Measurements from ENCODE around the gene MOGAT3. TPM values are rescaled to one million over a fixed set of nuclear protein-coding genes. Genes with fewer than 3 reads are reported as not detected.

Gene MOGAT3
- total and polyA plus RNA-seq, 2 experiments from 2014 or later: 6.3 to 14.0 TPM

GRCh38 chr7:101232141-101232850 is 31.5 kb upstream of the MOGAT3 start:
- Histone ChIP-seq H2AFZ (peak overlapping the region; percentile 59), H4K20me1 (ENCODE audit: insufficient read depth, poor library complexity, severe bottlenecking) (no peaks in the 10 kb centered on the region), H3K79me2 (no peaks in the 10 kb centered on the region), H3K27me3 (no peaks in the 10 kb centered on the region), H3K9me2 (replicated peaks; ENCODE audit: insufficient read depth) (no peaks in the 10 kb centered on the region), H3K4me3 (peak overlapping the region; percentile 19), H3K36me3 (replicated peaks; ENCODE audit: insufficient read depth, low read depth) (no peaks in the 10 kb centered on the region), H3K9me3 (ENCODE audit: low read depth) (no peaks in the 10 kb centered on the region), H3K4me2 (peak overlapping the region; percentile 87), H3K4me1 (ENCODE audit: insufficient read depth) (peaks cover 17% of the 10 kb centered on the region), H3K27ac (peak overlapping the region; percentile 88)
- WGBS (ENCODE audit: low lambda C conversion rate, missing lambda C conversion rate): 5% methylated on average over 29 of the region's 52 CpGs
- peak; percentile 90 for DNase-seq (ENCODE audit: low spot score)
- TF ChIP-seq EZH2 (IDR thresholded peaks at IDR 0.05; ENCODE audit: borderline replicate concordance) (no peak), EZH2phosphoT487 (IDR thresholded peaks at IDR 0.05; ENCODE audit: low read depth, severe bottlenecking, unreplicated experiment) (no peak), CTCF (IDR thresholded peaks at IDR 0.05; ENCODE audit: poor library complexity) (no peak)

GRCh38 chr7:101231644-101232043 is 30.8 kb upstream of the MOGAT3 start:
- WGBS (ENCODE audit: low lambda C conversion rate, missing lambda C conversion rate): 40% methylated on average over 7 of the region's 7 CpGs
- Histone ChIP-seq H3K9me2 (replicated peaks; ENCODE audit: insufficient read depth) (no peaks in the 10 kb centered on the region), H3K79me2 (no peaks in the 10 kb centered on the region), H3K27me3 (no peaks in the 10 kb centered on the region), H4K20me1 (ENCODE audit: insufficient read depth, poor library complexity, severe bottlenecking) (no peaks in the 10 kb centered on the region), H3K36me3 (replicated peaks; ENCODE audit: insufficient read depth, low read depth) (no peaks in the 10 kb centered on the region), H3K27ac (peak overlapping the region; percentile 88), H3K4me1 (ENCODE audit: insufficient read depth) (peaks cover 17% of the 10 kb centered on the region), H3K4me3 (peak overlapping the region; percentile 19), H2AFZ (no peak overlapping the region), H3K4me2 (peak overlapping the region; percentile 87), H3K9me3 (ENCODE audit: low read depth) (no peaks in the 10 kb centered on the region)
- peak; percentile 58 for DNase-seq (ENCODE audit: low spot score)
- TF ChIP-seq EZH2 (IDR thresholded peaks at IDR 0.05; ENCODE audit: borderline replicate concordance): peak; percentile 36
- TF ChIP-seq EZH2phosphoT487 (IDR thresholded peaks at IDR 0.05; ENCODE audit: low read depth, severe bottlenecking, unreplicated experiment): no peak

GRCh38 chr7:101226721-101227120 is 25.9 kb upstream of the MOGAT3 start:
- Histone ChIP-seq H3K4me1 (ENCODE audit: insufficient read depth) (peaks cover 4% of the 10 kb centered on the region), H4K20me1 (ENCODE audit: insufficient read depth, poor library complexity, severe bottlenecking) (no peaks in the 10 kb centered on the region), H3K9me2 (replicated peaks; ENCODE audit: insufficient read depth) (no peaks in the 10 kb centered on the region), H3K27me3 (no peaks in the 10 kb centered on the region), H3K9me3 (ENCODE audit: low read depth) (no peaks in the 10 kb centered on the region), H3K4me3 (no peak overlapping the region), H2AFZ (no peak overlapping the region), H3K27ac (peak overlapping the region; percentile 21), H3K4me2 (no peak overlapping the region), H3K36me3 (replicated peaks; ENCODE audit: insufficient read depth, low read depth) (no peaks in the 10 kb centered on the region), H3K79me2 (peaks cover 1% of the 10 kb centered on the region)
- no peak for DNase-seq (ENCODE audit: low spot score)
- TF ChIP-seq EZH2 (IDR thresholded peaks at IDR 0.05; ENCODE audit: borderline replicate concordance): no peak
- no peak for TF ChIP-seq EZH2phosphoT487 (IDR thresholded peaks at IDR 0.05; ENCODE audit: low read depth, severe bottlenecking, unreplicated experiment)
- no peak for TF ChIP-seq CTCF (IDR thresholded peaks at IDR 0.05; ENCODE audit: poor library complexity)
- 90% methylated on average over 9 of the region's 9 CpGs for WGBS (ENCODE audit: low lambda C conversion rate, missing lambda C conversion rate)

- H3K9me2 ChIP-seq (replicated peaks; ENCODE audit: insufficient read depth): no peaks in the 10 kb centered on the region
- H3K36me3 ChIP-seq (replicated peaks; ENCODE audit: insufficient read depth, low read depth): no peaks in the 10 kb centered on the region
- no peak overlapping the region for H3K4me3 ChIP-seq
- DNase-seq (ENCODE audit: low spot score): no peak
- H3K27ac ChIP-seq: no peak overlapping the region
- no peaks in the 10 kb centered on the region for H3K4me1 ChIP-seq (ENCODE audit: insufficient read depth)
- H3K4me2 ChIP-seq: no peak overlapping the region
- H2AFZ ChIP-seq: no peak overlapping the region
- H4K20me1 ChIP-seq (ENCODE audit: insufficient read depth, poor library complexity, severe bottlenecking): no peaks in the 10 kb centered on the region
- H3K79me2 ChIP-seq: peaks cover 12% of the 10 kb centered on the region
- 97% methylated on average over 6 of the region's 6 CpGs for WGBS (ENCODE audit: low lambda C conversion rate, missing lambda C conversion rate)
- no peaks in the 10 kb centered on the region for H3K27me3 ChIP-seq
- H3K9me3 ChIP-seq (ENCODE audit: low read depth): no peaks in the 10 kb centered on the region
- TF ChIP-seq EZH2 (IDR thresholded peaks at IDR 0.05; ENCODE audit: borderline replicate concordance) (no peak), EZH2phosphoT487 (IDR thresholded peaks at IDR 0.05; ENCODE audit: low read depth, severe bottlenecking, unreplicated experiment) (no peak), CTCF (IDR thresholded peaks at IDR 0.05; ENCODE audit: poor library complexity) (no peak)
Observed at GRCh38 chr7:101225650-101226049, 24.8 kb upstream of the MOGAT3 start.
